ENCODE data around the gene CDK14.

DNA sequence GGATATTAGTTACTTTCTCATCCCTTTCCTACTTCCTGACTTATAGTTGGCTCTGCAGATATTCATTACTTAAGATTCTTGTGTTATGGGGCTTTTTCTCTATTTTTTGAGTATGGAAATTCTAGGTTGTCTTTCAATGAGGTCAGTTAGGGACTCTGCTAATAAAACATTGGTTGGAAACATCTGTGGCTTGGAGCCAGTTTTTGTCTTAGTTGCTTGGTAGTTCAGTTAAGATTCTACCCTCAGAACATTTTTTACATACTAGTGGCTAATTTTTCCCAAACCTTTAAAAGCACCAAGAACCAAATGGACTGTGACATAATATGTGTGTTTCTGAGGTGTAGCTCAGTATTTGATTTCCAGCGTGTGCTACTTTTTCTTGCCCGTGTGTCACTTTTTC, 362.5 kb downstream of the CDK14 start:
- TF ChIP-seq POLR2A (IDR thresholded peaks at IDR 0.05), result no peak
- TF ChIP-seq, protein P1, sequence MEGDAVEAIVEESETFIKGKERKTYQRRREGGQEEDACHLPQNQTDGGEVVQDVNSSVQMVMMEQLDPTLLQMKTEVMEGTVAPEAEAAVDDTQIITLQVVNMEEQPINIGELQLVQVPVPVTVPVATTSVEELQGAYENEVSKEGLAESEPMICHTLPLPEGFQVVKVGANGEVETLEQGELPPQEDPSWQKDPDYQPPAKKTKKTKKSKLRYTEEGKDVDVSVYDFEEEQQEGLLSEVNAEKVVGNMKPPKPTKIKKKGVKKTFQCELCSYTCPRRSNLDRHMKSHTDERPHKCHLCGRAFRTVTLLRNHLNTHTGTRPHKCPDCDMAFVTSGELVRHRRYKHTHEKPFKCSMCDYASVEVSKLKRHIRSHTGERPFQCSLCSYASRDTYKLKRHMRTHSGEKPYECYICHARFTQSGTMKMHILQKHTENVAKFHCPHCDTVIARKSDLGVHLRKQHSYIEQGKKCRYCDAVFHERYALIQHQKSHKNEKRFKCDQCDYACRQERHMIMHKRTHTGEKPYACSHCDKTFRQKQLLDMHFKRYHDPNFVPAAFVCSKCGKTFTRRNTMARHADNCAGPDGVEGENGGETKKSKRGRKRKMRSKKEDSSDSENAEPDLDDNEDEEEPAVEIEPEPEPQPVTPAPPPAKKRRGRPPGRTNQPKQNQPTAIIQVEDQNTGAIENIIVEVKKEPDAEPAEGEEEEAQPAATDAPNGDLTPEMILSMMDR (IDR thresholded peaks at IDR 0.05), result no peak
- no peak for TF ChIP-seq EP300 (IDR thresholded peaks at IDR 0.05)

All from ovary (tissue), 3 donors.